Measurements from ENCODE around the gene ABI3. TPM values are rescaled to one million over a fixed set of nuclear protein-coding genes. Genes with fewer than 3 reads are reported as not detected.

The ABI3 gene
- total and polyA plus RNA-seq, 4 donors = 4.7 to 8.8 (median 5.5) TPM

DNA sequence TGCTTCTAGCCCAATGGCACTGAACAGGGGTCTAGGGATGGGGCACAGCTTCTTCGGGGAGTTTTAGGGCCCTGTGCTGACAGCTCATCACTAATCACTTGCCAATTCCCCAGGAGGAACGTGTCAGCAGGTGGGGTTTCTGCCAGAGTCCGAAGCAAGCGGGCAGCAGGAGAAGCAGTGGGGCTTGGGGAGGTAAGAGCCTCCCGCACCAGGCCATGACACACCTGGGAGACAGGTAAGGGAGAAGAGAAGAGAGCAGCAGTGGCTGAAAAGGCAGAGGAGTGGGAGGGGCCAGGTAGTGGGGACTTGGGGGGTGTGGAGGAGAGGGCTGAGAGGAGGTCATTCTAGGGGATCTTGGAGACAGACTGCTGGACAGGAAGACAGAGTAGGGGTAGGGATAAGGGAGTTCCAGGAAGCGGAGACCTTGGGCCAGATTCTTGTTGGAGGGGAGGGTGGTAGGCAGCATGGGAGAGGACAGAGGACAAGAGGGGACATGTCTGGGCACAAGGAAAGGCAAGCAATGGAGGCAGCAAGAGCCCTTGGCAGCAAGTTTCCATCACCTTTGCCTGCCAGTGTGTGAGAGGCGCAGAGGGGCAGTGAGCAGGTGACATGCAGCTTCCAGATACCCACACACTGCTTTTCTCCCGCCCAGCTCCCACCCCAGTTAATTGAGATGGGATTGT lies 15.2 kb downstream of the ABI3 start:
- Histone ChIP-seq H3K9me3 (ENCODE audit: control insufficient read depth in 4 of 4, low read length in 3 of 4) (no peaks in the 10 kb centered on the region), H3K4me3 (ENCODE audit: low read depth in 1 of 3, low read length in 3 of 3) (no peak overlapping the region), H3K9ac (ENCODE audit: low read depth in 1 of 2, low read length in 2 of 2) (no peak overlapping the region), H3K27ac (ENCODE audit: low read depth in 1 of 2, low read length in 2 of 2) (no peak overlapping the region), H3K36me3 (ENCODE audit: control insufficient read depth in 4 of 4, insufficient read depth in 3 of 4, low read depth in 1 of 4, low read length in 3 of 4) (no peaks in the 10 kb centered on the region), H3K4me1 (ENCODE audit: control insufficient read depth in 4 of 4, insufficient read depth in 4 of 4, low read length in 3 of 4) (peaks cover 0 to 18% (median 8%) of the 10 kb centered on the region in 4 donors), H3K27me3 (ENCODE audit: control insufficient read depth in 4 of 4, insufficient read depth in 4 of 4, low read length in 3 of 4) (no peaks in the 10 kb centered on the region)
- DNase-seq (ENCODE audit: low spot score) = no peak
- no peak for TF ChIP-seq HNF4A (conservative IDR thresholded peaks at IDR 0.05)
- TF ChIP-seq, protein P1, sequence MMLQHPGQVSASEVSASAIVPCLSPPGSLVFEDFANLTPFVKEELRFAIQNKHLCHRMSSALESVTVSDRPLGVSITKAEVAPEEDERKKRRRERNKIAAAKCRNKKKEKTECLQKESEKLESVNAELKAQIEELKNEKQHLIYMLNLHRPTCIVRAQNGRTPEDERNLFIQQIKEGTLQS (IDR thresholded peaks at IDR 0.05) = no peak
- TF ChIP-seq FOXA1 (IDR thresholded peaks at IDR 0.05) = no peak
- TF ChIP-seq NR2F2 (IDR thresholded peaks at IDR 0.05) = no peak
- TF ChIP-seq RXRA (IDR thresholded peaks at IDR 0.05) = no peak
- no peak for TF ChIP-seq HNF4G (IDR thresholded peaks at IDR 0.05)
- TF ChIP-seq RAD21 (IDR thresholded peaks at IDR 0.05) = no peak
- TF ChIP-seq TAF1 (conservative IDR thresholded peaks at IDR 0.05) = no peak
- TF ChIP-seq, protein P2, sequence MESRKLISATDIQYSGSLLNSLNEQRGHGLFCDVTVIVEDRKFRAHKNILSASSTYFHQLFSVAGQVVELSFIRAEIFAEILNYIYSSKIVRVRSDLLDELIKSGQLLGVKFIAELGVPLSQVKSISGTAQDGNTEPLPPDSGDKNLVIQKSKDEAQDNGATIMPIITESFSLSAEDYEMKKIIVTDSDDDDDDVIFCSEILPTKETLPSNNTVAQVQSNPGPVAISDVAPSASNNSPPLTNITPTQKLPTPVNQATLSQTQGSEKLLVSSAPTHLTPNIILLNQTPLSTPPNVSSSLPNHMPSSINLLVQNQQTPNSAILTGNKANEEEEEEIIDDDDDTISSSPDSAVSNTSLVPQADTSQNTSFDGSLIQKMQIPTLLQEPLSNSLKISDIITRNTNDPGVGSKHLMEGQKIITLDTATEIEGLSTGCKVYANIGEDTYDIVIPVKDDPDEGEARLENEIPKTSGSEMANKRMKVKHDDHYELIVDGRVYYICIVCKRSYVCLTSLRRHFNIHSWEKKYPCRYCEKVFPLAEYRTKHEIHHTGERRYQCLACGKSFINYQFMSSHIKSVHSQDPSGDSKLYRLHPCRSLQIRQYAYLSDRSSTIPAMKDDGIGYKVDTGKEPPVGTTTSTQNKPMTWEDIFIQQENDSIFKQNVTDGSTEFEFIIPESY (IDR thresholded peaks at IDR 0.05) = no peak
- no peak for TF ChIP-seq GABPA (IDR thresholded peaks at IDR 0.05 in 1 of 2, conservative IDR thresholded peaks at IDR 0.05 in 1 of 2)
- TF ChIP-seq, protein P3, sequence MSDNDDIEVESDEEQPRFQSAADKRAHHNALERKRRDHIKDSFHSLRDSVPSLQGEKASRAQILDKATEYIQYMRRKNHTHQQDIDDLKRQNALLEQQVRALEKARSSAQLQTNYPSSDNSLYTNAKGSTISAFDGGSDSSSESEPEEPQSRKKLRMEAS (IDR thresholded peaks at IDR 0.05) = no peak
- TF ChIP-seq, protein P4, sequence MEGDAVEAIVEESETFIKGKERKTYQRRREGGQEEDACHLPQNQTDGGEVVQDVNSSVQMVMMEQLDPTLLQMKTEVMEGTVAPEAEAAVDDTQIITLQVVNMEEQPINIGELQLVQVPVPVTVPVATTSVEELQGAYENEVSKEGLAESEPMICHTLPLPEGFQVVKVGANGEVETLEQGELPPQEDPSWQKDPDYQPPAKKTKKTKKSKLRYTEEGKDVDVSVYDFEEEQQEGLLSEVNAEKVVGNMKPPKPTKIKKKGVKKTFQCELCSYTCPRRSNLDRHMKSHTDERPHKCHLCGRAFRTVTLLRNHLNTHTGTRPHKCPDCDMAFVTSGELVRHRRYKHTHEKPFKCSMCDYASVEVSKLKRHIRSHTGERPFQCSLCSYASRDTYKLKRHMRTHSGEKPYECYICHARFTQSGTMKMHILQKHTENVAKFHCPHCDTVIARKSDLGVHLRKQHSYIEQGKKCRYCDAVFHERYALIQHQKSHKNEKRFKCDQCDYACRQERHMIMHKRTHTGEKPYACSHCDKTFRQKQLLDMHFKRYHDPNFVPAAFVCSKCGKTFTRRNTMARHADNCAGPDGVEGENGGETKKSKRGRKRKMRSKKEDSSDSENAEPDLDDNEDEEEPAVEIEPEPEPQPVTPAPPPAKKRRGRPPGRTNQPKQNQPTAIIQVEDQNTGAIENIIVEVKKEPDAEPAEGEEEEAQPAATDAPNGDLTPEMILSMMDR (IDR thresholded peaks at IDR 0.05; ENCODE audit: low read depth, low read length, missing input control) = no peak
- no peak for TF ChIP-seq JUND (IDR thresholded peaks at IDR 0.05)
- 70% methylated on average over 8 of the region's 8 CpGs for WGBS

DNA sequence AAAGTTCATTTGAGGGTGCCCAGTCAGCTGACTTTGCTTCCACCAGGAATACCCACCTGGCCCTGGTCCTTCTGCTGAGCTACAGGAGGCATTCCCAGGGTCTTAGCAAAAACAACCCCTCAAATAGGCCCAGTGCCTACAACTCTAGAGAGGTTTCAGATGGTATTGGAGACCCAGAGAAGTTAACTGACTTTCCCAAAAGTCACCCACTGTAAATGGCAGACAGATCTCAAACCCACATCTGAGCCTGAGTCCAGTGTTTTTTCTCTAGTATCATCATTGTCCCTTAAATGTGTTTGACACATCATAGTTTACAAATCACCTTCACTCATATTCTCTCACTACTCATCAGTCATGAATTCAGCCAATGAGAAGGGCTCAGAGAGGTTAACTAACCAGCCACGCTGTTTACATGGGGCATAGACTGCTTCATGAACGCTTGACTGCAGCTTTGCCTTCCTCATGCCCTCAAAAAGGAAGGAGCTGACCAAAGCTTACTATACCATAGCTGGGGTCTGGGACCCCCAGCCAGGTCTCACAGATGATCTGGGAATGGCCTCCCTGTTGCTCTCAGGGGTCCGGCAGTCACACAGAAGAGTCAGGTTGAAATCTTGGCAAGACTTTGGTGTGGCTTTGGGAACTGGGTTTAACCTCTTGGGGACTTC lies 16.4 kb downstream of the ABI3 start:
- H3K27me3 ChIP-seq (ENCODE audit: control insufficient read depth in 4 of 4, insufficient read depth in 4 of 4, low read length in 3 of 4) = no peaks in the 10 kb centered on the region
- no peaks in the 10 kb centered on the region for H3K9me3 ChIP-seq (ENCODE audit: control insufficient read depth in 4 of 4, low read length in 3 of 4)
- DNase-seq (ENCODE audit: low spot score) = no peak
- TF ChIP-seq TAF1 (conservative IDR thresholded peaks at IDR 0.05) = no peak
- no peak for TF ChIP-seq NR2F2 (IDR thresholded peaks at IDR 0.05)
- TF ChIP-seq, protein P1 (IDR thresholded peaks at IDR 0.05) = no peak
- TF ChIP-seq, protein P3 (IDR thresholded peaks at IDR 0.05) = no peak
- TF ChIP-seq EGR1 (IDR thresholded peaks at IDR 0.05; ENCODE audit: low read depth in 2 of 2) = no peak
- TF ChIP-seq YY1 (IDR thresholded peaks at IDR 0.05) = no peak
- TF ChIP-seq RAD21 (IDR thresholded peaks at IDR 0.05) = no peak
- TF ChIP-seq FOXA2 (IDR thresholded peaks at IDR 0.05) = no peak
- TF ChIP-seq, protein P4 (IDR thresholded peaks at IDR 0.05; ENCODE audit: low read depth, low read length, missing input control) = no peak
- peaks cover 0 to 18% (median 10%) of the 10 kb centered on the region in 4 donors for H3K4me1 ChIP-seq (ENCODE audit: control insufficient read depth in 4 of 4, insufficient read depth in 4 of 4, low read length in 3 of 4)
- H3K9ac ChIP-seq (ENCODE audit: low read depth in 1 of 2, low read length in 2 of 2) = no peak overlapping the region
- H3K4me3 ChIP-seq (ENCODE audit: low read depth in 1 of 3, low read length in 3 of 3) = no peak overlapping the region
- no peaks in the 10 kb centered on the region for H3K36me3 ChIP-seq (ENCODE audit: control insufficient read depth in 4 of 4, insufficient read depth in 3 of 4, low read depth in 1 of 4, low read length in 3 of 4)
- H3K27ac ChIP-seq (ENCODE audit: low read depth in 1 of 2, low read length in 2 of 2) = no peak overlapping the region
- 79% methylated on average over 3 of the region's 3 CpGs for WGBS
